Measurements from ENCODE around the gene CELA2B.
A peak's percentile ranks its signal among the peaks of the same experiment; 100 is the strongest.
"Not testable (repeated sequence)": the region's sequence is repeated elsewhere in the genome, so short reads cannot be mapped to it uniquely, and the experiment has no call there.

The CELA2B gene

DNA sequence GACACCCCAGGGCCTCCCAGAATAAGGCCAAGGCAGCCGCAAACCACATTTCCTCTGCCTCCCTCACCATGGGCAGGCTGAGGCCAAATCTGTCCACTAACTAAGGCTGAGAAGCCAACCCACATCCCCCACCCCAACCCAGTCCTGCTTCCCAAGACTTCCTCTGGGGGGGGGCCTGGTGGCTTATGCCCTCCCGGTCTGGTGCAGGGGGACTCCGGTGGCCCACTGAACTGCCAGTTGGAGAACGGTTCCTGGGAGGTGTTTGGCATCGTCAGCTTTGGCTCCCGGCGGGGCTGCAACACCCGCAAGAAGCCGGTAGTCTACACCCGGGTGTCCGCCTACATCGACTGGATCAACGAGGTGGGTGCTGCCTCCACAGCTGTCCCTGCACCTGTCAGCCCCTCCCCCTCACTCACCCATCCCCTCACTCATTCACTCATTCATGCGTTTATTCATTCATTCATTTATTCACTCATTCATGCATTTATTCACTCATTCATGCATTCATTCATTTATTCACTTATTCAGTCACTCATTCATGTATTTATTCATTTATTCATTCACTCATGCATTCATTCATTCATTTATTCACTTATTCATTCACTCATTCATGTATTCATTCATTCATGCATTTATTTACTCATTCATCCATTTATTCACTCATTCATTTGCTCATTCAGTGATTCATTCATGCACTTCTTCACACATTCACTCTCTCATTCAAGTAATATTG, 30.3 kb upstream of the CELA2B start:
- DNase-seq (ENCODE audit: low spot score): no peak

DNA sequence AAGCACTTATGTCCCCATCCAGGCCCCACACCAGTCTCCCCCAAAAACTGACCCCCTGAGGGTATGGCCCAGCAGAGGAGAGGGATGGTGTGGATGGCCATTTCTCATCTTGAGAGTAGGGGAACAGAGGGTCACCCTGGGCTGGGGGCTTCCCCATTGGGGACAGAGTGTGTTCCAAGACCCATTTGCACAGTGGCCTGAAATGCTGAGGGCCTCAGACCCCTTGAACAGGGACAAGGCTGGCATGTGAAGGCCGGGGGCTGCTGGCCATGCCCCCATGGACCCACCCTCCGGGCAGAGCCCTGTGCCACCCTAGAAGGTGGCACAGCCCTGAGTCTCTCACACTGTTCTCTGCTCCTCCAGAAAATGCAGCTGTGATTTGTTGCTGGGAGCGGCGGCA, 29.7 kb upstream of the CELA2B start:
- no peak for DNase-seq (ENCODE audit: low spot score)

GRCh38 chr1:15448877-15449462, 26.9 kb upstream of the CELA2B start:
- no peak for DNase-seq (ENCODE audit: low spot score)

GRCh38 chr1:15449567-15449966, 26.3 kb upstream of the CELA2B start:
- no peak for DNase-seq (ENCODE audit: low spot score)

DNA sequence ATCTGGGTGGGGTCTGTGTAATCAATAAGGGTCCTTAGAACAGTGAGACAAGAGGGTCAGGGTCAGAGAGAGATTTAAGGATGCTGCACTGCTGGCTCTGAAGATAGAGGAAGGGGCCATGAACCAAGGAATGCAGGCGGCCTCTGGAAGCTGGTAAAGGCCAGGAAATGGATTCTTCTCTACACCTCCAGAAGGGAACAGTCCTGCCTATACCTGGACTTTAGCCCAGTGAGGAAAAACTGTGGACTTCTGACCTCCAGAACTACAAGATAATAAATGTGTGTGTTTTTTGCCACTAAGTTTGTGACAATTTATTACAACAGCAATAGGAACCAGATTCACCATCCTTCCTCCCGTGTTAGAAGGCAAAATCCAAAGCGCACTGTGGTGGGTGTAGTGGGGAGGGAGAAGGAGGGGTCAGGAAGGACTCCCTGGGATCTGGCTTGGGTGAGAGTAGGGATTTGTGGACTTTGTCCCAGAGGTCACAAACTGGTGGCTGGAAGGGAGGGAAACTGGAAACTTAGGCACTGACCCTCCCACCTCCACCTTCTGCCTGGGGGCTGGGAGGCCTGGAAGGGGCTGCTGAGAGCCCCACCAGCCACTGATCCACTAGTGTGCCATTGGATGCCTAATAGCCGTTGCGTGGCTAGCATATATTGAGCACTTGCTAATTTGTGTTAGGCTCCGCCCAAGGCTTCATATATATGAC, 24.7 kb upstream of the CELA2B start:
- DNase-seq (ENCODE audit: low spot score): no peak

- no peak for DNase-seq (ENCODE audit: low spot score)
Observed at GRCh38 chr1:15452216-15452615, 23.7 kb upstream of the CELA2B start.

- DNase-seq (ENCODE audit: low spot score): no peak
Observed at GRCh38 chr1:15452866-15453571, 22.9 kb upstream of the CELA2B start.

DNA sequence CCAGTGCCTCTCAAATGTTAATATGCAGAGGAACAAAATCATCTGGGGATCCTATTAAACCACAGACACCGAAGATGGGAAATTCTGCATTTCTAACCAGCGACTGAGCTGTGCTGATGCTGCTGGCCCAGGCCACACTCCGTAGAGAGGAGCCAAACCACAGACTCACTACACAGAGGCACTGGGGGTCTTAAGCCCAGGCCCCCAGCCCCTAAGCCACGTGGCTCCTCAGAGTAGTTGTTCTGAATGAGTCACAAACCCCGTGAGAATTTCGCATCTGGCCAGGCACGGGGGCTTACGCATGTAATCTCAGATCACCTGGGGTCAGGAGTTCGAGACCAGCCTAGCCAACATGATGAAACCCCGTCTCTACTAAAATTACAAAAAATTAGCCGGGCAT, 22.2 kb upstream of the CELA2B start:
- no peak for DNase-seq (ENCODE audit: low spot score)

- DNase-seq (ENCODE audit: low spot score): peak; percentile 44
Observed at GRCh38 chr1:15454256-15454655, 21.6 kb upstream of the CELA2B start.

- no peak for DNase-seq (ENCODE audit: low spot score)
Observed at GRCh38 chr1:15455522-15455921, 20.4 kb upstream of the CELA2B start.

- no peak for DNase-seq (ENCODE audit: low spot score)
Observed at GRCh38 chr1:15456313-15456954, 19.5 kb upstream of the CELA2B start, which contains the start of gene CELA2A. Gene CELA2A (plus strand): TSS chr1:15456732. CDS start chr1:15456754, 22 bp downstream.

- DNase-seq (ENCODE audit: low spot score): no peak
Observed at GRCh38 chr1:15457585-15457984, 18.3 kb upstream of the CELA2B start.

DNA sequence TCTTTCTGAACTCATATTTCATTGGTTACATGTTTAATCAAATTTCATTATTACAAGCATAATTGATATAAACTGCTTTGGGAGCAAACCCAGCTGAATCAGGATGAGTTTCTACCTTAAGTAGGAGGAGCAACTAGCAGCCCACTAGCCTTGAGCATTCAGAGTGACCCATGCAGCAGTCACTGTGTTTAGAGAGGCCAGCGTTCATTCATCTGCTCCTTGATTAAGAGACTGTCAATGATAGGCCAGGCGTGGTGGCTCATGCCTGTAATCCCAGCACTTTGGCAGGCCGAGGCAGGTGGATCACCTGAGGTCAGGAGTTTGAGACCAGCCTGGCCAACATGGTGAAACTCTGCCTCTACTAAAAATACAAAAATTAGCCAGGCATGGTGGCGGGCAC, 17.5 kb upstream of the CELA2B start:
- DNase-seq (ENCODE audit: low spot score): not testable (repeated sequence)

- DNase-seq (ENCODE audit: low spot score): no peak
Observed at GRCh38 chr1:15459771-15460707, 15.9 kb upstream of the CELA2B start.

DNA sequence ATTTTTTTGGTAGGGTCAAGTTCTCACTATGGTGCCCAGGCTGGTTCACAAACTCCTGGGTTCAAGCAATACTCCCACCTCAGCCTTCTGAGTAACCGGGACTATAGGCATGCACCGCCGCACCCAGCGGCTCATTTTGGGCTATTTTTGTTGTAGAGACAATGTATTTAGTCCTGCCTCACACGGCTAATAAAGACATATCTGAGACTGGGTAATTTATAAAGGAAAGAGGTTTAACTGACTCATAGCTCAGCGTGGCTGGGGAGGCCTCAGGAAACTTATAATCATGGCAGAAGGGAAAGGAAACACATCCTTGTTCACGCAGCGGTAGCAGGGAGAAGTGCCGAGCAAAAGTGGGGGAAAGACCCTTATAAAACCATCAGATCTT, 15.2 kb upstream of the CELA2B start:
- DNase-seq (ENCODE audit: low spot score): no peak

DNA sequence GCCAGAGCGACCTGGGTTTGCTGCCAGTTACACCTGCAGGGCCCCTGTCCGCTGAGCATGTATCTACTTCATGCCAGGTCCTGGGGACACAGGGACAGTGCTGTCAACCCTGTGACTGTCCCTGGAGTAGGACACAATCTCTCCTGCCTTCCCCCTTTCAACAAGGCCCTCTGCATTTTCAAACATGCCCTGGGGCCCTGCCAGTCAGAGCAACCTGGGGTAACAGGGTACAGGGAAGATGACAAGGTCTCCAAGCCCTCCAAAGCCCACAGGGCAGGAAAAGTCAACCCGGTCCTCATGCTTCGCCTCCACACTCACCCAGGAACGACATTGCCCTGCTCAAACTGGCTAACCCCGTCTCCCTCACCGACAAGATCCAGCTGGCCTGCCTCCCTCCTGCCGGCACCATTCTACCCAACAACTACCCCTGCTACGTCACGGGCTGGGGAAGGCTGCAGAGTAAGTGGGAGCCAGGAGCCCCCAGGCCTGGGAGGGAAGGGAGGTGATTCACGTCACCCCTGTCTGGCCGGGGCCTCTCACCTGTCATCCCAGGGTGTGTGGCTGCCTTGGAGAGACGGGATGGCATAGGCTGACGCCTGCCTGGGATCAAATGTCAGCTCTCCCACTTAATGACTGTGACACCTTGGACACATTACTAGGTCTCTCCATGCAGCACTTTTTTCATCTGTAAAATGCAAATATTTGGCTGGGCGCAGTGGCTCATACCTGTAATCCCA, 12.7 kb upstream of the CELA2B start:
- DNase-seq (ENCODE audit: low spot score): not testable (repeated sequence)

- DNase-seq (ENCODE audit: low spot score): not testable (repeated sequence)
Observed at GRCh38 chr1:15463926-15464322, 12.0 kb upstream of the CELA2B start.

DNA sequence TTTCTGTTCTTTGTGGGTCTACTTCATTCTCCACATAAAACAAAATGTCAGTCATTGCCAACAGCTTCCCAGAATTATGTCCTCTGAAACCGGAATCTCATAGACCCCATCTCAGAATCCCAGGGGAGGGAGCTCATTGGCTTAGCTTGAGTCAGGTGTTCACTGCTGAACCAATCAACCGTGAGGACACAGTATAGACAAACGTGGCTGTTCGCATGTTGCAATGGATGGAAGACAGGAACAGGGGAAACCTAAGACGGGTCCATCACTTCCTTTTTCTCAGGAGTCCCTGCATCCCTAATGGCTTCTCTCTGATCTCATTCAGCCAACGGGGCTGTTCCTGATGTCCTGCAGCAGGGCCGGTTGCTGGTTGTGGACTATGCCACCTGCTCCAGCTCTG, 10.2 kb upstream of the CELA2B start:
- no peak for DNase-seq (ENCODE audit: low spot score)

DNA sequence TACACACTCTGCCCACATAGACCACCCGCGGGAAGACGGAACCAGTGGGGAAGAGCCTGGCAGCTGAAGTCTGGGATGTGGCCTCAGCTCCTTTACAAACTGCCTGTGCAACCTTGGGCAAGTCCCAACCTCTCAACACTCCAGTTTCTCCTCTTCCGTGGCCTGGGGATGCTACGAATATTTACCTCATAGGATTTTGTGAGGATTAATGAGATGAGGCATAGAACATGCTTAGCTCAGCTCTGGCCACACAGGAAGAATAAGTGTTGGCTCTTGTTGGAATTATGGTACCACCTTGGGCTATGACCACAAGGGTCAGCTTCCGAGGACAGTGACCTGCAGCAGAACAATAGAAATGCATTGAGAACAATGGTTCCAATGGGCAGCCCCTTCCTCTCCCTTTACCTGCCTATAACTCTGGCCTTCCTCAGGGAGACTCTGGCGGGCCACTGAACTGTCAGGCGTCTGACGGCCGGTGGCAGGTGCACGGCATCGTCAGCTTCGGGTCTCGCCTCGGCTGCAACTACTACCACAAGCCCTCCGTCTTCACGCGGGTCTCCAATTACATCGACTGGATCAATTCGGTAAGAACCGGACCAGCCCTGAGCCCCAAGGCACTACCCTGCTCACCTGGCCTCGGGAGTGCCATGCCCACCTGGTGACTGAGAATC, 8.8 kb upstream of the CELA2B start:
- not testable (repeated sequence) for DNase-seq (ENCODE audit: low spot score)

GRCh38 chr1:15468145-15468544, 7.8 kb upstream of the CELA2B start:
- no peak for DNase-seq (ENCODE audit: low spot score)
